Activated T-helper 1 cell treated with Interleukin-2 at 50 U/mL for 16 hours (primary cell): ENCODE data around the gene LIN7B.
A peak's percentile ranks its signal among the peaks of the same experiment; 100 is the strongest.
"Not testable (repeated sequence)": the region's sequence is repeated elsewhere in the genome, so short reads cannot be mapped to it uniquely, and the experiment has no call there.

Experiments
- DNase-seq: peaks from one replicate; pipeline ENCODE4 v3.0.0-alpha.2; 2020; ENCODE audit warnings: low read depth

LIN7B gene

DNA sequence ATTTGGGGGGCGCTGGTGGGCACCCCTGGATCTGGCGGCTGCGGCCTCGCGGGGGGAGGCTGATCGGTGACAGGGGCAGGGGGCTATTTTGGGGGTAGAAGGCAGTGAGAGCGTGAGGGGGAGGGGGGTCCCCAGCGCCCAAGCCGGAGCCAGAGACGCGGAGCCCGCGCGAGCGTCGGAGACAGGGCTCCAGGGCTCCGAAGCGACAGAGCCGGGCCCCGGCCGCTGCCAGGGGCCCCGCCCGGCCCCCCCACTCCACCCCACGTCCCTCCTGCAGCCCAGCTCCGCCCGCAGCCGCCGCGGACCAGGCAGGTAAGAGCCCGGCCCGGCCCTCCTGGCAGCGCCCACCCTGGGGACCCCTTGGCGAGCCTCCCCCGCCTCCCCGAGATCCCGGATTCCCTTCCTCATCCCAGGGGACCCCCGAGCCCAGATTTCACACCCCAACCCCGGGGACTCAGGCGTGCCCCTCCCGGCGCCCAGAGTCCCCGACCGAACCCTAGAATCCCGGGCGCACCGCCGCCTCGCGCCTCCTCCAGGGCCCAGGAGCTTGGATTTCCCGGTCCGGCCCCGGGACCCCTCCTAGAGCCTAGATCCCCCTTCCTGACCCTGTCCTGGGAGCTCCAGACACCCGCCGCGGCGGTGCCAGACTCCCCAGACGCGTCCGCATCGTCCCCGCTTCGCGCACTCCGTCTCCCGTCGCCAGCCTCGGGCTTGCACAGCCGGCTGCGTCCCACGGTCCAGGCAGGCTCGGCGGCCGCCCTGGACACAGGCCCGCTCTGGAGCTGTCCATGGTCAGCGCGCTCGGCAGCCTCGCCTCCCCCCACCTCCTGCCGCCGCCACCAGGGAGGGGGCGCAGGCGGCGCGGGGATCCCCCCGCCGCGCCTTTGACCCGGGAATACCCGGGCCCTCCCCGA lies 5.5 kb downstream of the LIN7B start, which contains the start of gene PPFIA3:
Gene PPFIA3, plus strand, starts transcription at position 134 of the 914 bp plus-strand sequence. CDS start 8,330 bp downstream, outside the sequence.
- no peak for DNase-seq

DNA sequence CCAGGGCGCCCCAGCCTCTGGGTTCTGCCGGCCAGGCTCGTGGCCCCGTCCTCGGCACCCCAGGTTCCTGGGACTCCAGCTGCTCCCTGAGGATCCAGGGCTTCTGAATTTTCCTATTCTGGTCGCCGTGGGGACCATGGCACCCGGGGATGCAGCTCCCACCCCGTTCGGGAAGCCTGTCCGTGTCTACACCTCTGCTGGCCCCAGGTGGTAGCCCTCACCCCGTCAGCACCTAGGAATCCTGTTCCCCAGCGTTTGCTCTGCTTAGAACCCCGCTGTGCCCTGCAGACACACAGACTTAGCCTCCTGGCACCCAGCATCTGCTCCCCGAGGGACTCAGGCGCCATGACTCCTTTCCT lies 6.1 kb downstream of the LIN7B start:
- DNase-seq: no peak

DNA sequence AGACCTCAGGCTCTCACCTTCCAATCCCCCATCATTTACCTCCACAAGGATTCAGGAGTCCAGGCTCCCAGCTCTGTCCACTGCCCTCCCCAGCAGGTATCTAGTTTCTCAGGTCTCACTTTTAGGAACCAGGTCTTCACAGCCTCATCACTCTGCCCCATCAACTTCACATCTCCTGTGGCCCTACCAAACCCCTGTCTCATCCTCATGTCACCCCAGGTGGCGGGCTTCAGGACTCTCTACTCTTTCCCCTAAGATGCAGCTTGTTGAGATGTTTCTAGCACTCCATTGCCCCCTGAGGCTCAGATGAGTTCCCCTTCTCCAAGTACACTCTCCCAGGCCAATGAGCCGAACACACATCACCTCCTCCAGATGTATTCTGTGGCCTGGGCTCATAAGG lies 6.7 kb downstream of the LIN7B start:
- no peak for DNase-seq

DNA sequence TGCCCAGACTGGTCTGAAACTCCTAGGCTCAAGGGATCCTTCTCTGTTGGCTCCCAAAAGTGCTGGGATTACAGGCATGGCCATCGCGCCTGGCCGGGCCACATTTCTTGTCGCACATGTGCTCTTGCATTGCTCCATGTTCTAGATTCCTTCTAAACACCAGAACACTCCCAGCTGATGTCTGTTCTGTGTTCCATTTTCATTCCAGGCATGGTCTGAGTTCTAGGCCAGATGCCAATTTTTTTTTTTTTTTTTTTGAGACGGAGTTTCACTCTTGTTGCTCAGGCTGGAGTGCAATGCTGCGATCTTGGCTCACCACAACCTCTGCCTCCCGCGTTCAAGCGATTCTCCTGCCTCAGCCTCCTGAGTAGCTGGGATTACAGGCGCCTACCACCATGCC lies 7.7 kb downstream of the LIN7B start:
- not testable (repeated sequence) for DNase-seq

DNA sequence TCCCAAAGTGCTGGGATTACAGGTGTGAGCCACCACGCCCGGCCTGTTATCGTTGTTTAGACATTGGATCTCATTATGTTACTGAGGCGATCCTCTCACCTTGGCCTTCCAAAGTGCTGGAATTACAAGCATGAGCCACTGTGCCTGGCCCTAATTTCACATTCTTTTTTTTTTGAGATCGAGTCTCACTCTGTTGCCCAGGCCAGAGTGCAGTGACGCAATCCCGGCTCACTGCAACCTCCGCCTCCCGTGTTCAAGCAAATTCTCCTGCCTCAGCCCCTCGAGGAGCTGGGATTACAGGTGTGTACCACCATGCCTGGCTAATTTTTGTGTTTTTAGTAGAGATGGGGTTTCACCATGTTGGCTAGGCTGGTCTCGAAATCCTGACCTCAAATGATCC lies 9.1 kb downstream of the LIN7B start:
- DNase-seq: not testable (repeated sequence)

DNA sequence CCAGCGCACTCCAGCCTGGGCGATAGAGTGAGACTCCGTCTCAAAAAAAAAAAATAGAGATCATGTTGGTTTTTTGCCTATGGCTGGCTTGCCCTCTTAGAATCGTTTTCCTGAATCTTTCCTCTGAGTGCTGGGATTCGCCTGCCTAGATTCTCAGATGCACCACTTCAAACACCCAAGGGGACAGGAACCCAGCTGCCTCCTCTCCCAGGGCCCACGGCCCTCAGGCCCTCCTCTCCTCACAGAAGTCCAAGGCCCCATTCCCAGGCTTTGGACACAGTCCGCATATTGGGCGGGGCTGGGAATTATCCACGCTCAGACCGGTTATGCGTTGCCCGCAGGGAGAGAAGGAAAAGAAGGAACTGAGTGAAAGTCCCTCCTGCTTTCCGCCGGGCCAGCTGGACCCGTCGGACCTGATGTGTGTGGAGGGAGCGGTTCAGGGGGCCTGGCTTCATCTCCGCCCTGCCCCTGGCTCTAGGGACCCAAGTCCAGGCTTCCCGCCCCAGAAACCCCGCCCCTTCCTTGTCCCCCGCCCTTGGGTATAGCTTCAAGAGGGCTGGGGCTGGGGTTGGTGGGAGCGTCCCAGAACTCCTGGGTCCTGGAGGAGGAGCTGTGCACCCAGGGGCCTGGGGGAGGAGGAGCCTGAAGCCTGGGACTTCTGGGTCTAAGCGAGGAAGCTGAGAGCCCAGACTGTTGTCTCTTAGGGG lies 11.0 kb downstream of the LIN7B start:
- no peak for DNase-seq

DNA sequence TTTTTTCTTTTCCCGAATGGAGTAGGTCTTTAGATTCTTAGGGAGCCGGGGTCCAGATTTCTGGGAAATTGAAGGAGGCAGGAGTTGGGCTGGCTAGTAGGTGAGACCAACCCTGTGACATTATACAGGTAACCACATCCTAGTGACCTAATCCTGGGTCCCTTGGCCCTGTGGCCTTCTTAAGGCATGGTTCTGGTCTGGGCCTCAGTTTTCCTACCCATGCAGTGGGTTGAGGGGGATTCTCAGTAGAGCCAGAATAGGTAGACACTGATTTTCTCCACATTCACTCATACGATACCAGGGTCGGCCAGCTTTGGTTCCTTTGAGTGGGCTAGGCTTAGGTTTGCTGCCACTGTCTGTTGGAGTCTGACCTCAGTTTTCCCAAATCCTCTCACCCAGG lies 12.4 kb downstream of the LIN7B start:
- DNase-seq: no peak

DNA sequence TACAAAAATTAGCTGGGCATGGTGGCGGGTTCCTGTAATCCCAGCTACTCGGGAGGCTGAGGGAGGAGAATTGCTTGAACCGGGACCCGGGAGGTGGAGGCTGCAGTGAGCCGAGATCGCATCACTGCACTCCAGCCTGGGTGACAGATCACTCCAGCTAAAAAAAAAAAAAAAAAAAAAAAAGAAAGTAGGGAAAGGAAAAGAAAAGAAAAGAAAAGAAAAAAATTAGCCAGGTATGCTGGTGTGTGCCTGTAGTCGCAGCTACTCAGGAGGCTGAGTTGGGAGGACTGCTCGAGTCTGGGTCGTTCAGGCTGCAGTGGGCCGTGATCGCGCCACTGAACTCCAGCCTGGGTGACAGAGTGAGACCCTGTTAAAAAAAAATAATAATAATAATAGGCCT lies 13.1 kb downstream of the LIN7B start:
- DNase-seq: not testable (repeated sequence)

DNA sequence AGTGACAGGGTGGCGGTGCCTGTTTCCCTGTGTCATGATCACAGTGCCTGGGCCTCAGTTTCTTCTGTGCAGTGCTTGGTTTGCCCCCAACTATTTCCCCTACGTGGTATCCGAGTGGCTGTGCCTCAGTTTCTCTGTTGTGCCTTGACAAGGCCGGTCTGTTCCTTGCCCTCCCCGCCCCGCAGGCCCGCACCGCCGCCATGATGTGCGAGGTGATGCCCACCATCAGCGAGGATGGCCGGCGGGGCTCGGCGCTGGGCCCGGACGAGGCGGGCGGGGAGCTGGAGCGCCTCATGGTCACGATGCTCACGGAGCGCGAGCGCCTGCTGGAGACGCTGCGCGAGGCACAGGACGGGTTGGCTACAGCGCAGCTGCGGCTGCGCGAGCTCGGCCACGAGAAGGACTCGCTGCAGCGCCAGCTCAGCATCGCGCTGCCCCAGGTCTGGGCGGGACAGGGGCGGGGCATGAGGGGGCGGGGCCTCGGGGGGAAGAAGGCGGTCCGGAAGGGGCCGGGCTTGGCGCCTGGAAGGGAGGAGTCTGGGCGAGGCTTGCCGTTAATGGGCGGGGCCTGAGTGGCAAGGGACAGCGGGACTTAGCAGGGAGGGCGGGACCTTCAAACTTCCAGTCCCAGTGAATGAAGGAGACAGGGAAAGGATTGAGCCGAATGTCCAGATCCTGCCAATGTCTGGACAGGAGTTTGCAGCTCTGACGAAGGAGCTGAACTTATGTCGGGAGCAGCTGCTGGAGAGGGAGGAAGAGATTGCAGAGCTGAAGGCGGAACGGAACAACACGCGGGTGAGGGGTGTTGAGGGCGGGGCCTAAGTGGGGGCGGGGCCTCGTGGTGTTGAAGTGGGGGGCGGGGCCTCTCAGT lies 13.7 kb downstream of the LIN7B start:
- peak; percentile 87 for DNase-seq

DNA sequence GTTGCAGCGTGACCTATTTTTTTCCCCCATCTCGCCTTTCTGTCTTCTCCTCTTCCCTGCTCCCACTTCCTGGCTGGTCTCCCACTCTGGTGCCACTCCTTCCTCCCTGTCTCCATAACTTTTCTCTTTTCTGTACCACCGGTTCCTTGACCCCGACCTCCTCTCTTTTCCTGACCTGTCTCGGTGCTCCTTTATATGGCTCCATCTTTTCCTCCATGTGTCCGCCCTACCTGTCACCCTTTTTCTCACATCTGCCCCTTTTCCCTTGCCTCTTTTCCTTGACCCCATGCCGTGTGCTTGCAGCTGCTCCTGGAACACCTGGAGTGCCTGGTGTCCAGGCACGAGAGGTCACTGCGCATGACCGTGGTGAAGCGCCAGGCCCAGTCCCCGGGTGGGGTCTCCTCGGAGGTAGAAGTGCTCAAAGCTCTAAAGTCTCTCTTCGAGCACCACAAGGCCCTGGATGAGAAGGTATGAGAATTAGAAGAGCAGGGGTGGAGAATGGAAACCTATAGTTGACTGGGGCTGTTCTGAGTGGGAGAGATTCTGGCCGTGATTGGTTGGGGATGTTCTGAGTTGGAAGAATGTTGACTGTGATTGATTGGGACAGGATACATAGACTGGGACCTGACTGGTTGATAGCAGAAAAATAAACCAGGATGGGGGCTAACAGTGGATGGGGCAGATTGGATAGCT lies 14.5 kb downstream of the LIN7B start:
- DNase-seq: no peak

DNA sequence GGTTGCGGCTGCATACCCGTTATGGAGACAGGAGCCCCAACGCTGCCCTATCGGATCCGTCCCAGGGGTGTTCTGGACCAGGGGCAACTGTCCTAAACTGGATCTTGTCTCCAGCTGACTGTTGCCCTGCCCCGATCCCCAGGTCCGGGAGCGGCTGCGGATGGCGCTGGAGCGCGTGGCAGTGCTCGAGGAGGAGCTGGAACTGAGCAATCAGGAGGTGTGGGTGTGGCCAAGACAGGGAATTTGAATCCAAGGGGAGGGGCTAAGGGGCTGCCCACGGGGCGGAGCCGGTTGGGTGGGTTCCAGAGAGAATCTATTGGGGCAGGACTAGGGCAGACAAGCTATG lies 15.0 kb downstream of the LIN7B start:
- DNase-seq: no peak

DNA sequence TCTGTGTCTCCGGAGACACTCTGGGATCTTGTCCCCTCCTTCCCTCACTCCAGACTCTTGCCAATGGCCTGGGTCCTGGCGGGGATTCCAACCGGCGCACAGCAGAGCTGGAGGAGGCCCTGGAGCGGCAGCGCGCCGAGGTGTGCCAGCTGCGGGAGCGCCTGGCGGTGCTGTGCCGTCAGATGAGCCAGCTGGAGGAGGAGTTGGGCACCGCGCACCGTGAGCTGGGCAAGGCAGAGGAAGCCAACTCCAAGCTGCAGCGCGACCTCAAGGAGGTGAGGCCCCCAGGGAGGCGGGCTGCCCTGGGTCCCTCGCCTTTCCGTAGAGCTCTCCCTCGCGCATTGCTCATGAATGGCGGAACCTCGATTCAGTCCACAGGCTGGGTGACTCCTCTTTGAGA lies 16.2 kb downstream of the LIN7B start:
- no peak for DNase-seq

DNA sequence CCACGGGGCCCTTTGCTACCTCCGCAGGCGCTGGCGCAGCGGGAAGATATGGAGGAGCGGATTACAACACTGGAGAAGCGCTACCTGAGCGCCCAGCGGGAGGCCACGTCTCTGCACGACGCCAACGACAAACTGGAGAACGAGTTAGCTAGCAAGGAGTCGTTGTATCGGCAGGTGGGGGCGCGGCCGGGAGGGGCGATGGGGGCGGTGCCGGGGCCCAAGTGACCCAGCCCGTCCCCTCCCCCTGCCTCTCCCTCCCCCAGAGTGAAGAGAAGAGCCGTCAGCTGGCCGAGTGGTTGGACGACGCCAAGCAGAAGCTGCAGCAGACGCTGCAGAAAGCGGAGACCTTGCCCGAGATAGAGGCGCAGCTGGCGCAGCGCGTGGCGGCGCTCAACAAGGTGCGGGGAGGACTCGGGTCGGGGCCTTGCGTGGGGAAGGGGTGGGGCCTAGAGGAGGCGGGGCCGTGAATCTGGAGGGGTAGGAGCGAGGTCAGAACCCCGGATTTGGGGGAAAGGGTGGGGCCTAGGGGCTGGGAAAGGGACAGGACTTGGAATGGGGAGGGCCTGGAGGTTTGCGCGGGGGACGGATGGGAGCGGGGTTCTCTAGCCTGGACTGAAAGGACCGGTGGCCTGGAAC lies 18.9 kb downstream of the LIN7B start:
- no peak for DNase-seq

DNA sequence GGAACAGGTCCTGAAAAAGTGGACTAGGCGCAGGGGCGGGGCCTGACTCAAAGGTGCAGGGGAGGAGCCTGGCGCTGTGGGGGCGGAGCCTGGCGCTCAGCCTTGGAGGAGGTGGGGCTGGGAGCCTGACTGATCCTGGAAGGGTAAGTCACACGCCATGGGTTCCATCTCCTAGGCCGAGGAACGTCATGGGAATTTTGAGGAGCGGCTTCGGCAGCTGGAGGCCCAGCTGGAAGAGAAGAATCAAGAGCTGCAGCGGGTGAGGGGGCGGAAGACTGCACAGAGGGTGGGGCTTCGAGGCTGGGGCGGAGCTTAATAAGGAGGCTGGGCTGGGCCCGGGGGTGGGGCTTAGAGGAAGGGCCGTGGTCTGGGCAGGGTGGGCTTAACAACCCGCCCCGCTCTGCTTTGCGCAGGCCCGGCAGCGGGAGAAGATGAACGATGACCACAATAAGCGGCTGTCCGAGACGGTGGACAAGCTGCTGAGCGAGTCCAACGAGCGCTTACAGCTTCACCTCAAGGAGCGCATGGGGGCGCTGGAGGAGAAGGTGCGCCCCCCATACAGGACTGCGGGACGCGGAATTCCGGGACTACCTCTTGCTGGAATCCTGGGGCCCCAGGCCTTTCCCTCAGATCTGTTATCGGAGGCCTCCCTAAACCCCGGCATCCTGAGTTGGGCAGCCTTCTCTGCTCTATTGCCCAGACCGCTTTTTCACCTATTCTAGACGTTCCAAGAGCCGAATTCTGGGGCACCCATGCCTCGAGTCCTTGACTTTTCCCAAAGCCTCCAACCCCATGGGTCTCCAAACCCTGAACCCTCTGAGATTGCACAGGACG lies 19.7 kb downstream of the LIN7B start:
- DNase-seq: no peak

DNA sequence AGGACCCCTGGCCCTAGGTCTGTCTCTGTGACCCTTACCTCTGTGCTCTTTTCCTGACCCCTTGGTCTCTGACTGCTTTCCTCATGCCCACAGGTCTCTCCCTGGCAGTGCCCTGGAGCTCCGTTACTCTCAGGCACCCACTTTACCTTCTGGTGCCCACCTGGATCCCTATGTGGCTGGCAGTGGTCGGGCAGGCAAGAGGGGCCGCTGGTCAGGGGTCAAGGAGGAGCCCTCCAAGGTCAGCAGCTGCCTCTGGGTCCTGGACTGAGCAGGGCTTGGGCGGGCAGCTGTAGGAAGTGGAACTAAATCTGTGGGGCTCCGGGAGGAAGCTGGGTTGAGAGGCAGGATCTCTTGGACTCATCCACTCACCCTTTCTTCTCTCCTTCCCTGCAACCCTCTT lies 21.5 kb downstream of the LIN7B start:
- no peak for DNase-seq

DNA sequence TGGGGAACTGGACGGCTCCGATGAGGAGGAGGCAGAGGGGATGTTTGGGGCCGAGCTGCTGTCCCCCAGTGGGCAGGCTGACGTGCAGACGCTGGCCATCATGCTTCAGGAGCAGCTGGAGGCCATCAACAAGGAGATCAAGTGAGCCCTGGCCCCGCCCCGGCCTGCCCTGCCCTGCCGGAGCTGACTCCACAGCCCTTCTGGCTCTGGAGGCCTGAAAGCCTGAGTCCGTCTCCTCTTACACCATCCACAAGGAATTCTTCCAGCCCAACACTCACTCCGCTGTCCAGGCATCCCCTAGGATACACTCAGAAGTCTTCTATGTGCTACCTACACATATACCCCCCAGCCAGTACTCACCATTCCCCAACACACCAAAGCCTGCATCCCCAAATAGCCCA lies 22.6 kb downstream of the LIN7B start:
- no peak for DNase-seq

DNA sequence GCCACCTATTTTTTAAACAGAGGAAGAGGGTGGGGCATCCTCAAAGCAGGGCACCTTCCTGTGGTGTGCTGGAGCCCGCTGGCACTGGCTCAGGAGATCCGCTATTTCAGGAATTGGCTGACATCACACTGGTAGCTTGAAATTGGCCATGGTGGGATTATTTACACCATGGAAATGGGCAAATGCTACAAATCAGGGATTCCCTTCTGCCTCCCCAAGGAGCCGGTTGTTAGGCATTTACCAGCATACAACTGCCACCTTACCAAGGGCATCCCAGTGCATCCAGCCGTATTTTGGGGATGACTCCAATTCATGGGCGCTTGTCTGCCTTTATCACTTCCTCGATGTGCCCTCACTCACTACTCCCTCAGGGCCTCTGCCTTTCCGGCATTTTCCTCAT lies 26.8 kb downstream of the LIN7B start:
- no peak for DNase-seq

DNA sequence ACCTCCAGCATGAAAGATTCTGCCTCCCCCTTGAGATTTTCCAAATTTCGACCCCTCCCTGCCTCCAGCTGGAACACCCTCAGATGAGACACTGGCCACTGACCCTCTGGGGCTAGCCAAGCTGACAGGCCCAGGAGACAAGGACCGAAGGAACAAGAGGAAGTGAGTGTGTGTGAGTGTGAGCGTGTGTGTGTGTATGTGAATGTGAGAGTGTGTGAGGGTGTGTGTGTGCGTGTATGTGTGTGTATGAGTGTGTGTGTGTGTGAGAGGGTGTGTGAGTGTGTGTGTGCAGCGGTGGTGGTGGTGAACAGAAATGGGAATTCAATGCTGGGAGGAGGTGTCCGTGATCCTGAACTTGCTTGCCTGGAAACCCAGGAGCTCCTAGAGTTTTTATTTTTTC lies 27.2 kb downstream of the LIN7B start:
- DNase-seq: no peak

DNA sequence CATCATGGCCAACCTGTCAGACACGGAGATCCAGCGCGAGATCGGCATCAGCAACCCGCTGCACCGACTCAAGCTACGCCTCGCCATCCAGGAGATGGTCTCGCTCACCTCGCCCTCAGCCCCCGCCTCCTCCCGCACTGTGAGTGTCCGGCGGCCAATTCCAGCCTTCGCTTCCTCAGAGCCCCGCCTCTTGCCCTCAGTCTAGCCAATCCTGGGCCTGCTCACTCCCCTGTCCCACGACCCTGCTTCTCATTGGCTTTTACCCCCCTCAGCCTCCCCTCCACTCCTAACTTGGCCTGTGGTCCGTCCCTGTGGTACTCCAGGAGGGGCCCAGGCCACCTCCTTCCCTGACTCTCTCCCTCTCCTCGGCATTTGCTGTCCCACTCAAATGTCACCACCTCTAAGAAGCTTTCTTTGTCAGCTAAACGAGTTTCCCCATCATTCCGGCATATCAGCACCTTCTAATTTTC lies 28.7 kb downstream of the LIN7B start:
- no peak for DNase-seq
